HL-60 (cell line): ENCODE results near the gene KLHL25.

ENCODE experiments used
- CTCF ChIP-seq: IDR thresholded peaks from one replicate; pipeline ENCODE4 v1.5.1; 2011; ENCODE audit warnings: low read length, control low read depth, inconsistent platforms; ENCODE audit not compliant: insufficient read depth
- POLR2AphosphoS5 ChIP-seq: IDR thresholded peaks from 2 replicates; pipeline ENCODE4 v1.6.1; 2012; ENCODE audit warnings: low read depth
- REST ChIP-seq: IDR thresholded peaks from 2 replicates; pipeline ENCODE4 v1.6.1; 2012; ENCODE audit warnings: low read depth; ENCODE audit not compliant: insufficient replicate concordance
- SPI1 ChIP-seq: IDR thresholded peaks from 2 replicates; pipeline ENCODE4 v1.6.1; 2012; ENCODE audit warnings: low read depth, mild to moderate bottlenecking, borderline replicate concordance

GRCh38 chr15:85718271-85718971 lies 76.3 kb downstream of the KLHL25 start:
- TF ChIP-seq CTCF (no peak), POLR2AphosphoS5 (no peak), SPI1 (no peak), REST (no peak)
